BLaER1 (cell line): ENCODE results near the gene TTLL5.

Experiments
- H3K27ac ChIP-seq: shearing (Covaris generic); formaldehyde crosslinking; 2 replicates; pipeline ENCODE4 v1.8.1; 2022
- H3K27me3 ChIP-seq: shearing (Covaris generic); formaldehyde crosslinking; 2 replicates; pipeline ENCODE4 v1.8.1; 2022
- H3K36me3 ChIP-seq: shearing (Covaris generic); formaldehyde crosslinking; 2 replicates; pipeline ENCODE4 v1.8.1; 2022
- H3K4me1 ChIP-seq: shearing (Covaris generic); formaldehyde crosslinking; 2 replicates; pipeline ENCODE4 v1.8.1; 2022
- H3K4me2 ChIP-seq: shearing (Covaris generic); formaldehyde crosslinking; 2 replicates; pipeline ENCODE4 v1.8.1; 2022
- H3K4me3 ChIP-seq: shearing (Covaris generic); formaldehyde crosslinking; 2 replicates; pipeline ENCODE4 v1.8.1; 2022
- H3K9ac ChIP-seq: shearing (Covaris generic); formaldehyde crosslinking; 2 replicates; pipeline ENCODE4 v1.8.1; 2022
- H3K9me3 ChIP-seq: shearing (Covaris generic); formaldehyde crosslinking; 2 replicates; pipeline ENCODE4 v1.8.1; 2022
- H4K20me1 ChIP-seq: shearing (Covaris generic); formaldehyde crosslinking; 2 replicates; pipeline ENCODE4 v1.8.1; 2022
- Cebpa-rat ChIP-seq: shearing (Covaris generic); IDR thresholded peaks from 2 replicates; pipeline ENCODE4 v1.8.1; 2022

Gene TTLL5

GRCh38 chr14:75752907-75753594, 92.0 kb downstream of the TTLL5 start:
- no peak overlapping the region for H3K27ac ChIP-seq
- H3K27me3 ChIP-seq, result no peaks in the 10 kb centered on the region
- H4K20me1 ChIP-seq, result no peaks in the 10 kb centered on the region
- no peak overlapping the region for H3K9ac ChIP-seq
- no peak overlapping the region for H3K4me3 ChIP-seq
- H3K4me2 ChIP-seq, result no peak overlapping the region
- no peaks in the 10 kb centered on the region for H3K9me3 ChIP-seq
- peaks cover 7% of the 10 kb centered on the region for H3K4me1 ChIP-seq
- no peak for TF ChIP-seq Cebpa-rat
- peaks cover 51% of the 10 kb centered on the region for H3K36me3 ChIP-seq

GRCh38 chr14:75753696-75754095, 92.7 kb downstream of the TTLL5 start:
- H3K4me2 ChIP-seq, result no peak overlapping the region
- H3K4me1 ChIP-seq, result peaks cover 7% of the 10 kb centered on the region
- H3K27me3 ChIP-seq, result no peaks in the 10 kb centered on the region
- no peaks in the 10 kb centered on the region for H3K9me3 ChIP-seq
- no peak overlapping the region for H3K9ac ChIP-seq
- no peak overlapping the region for H3K4me3 ChIP-seq
- H4K20me1 ChIP-seq, result no peaks in the 10 kb centered on the region
- no peak for TF ChIP-seq Cebpa-rat
- H3K27ac ChIP-seq, result no peak overlapping the region
- peaks cover 48% of the 10 kb centered on the region for H3K36me3 ChIP-seq

GRCh38 chr14:75757644-75758402, 96.8 kb downstream of the TTLL5 start:
- Histone ChIP-seq H3K36me3 (peaks cover 17% of the 10 kb centered on the region), H3K4me1 (peaks cover 7% of the 10 kb centered on the region), H3K4me2 (peak overlapping the region; percentile 4; the same call in 1 of the 2 replicates)

GRCh38 chr14:75764020-75764419, 103.0 kb downstream of the TTLL5 start:
- no peaks in the 10 kb centered on the region for H3K4me1 ChIP-seq
- H3K27me3 ChIP-seq, result no peaks in the 10 kb centered on the region
- no peaks in the 10 kb centered on the region for H4K20me1 ChIP-seq
- H3K27ac ChIP-seq, result no peak overlapping the region
- peaks cover 55% of the 10 kb centered on the region for H3K36me3 ChIP-seq
- TF ChIP-seq Cebpa-rat, result no peak
- no peak overlapping the region for H3K9ac ChIP-seq
- no peak overlapping the region for H3K4me3 ChIP-seq
- no peaks in the 10 kb centered on the region for H3K9me3 ChIP-seq
- H3K4me2 ChIP-seq, result no peak overlapping the region

More at GRCh38 chr14:75757644-75758402, 96.8 kb downstream of the TTLL5 start:
- H3K27ac ChIP-seq, result no peak overlapping the region
- no peak overlapping the region for H3K9ac ChIP-seq
- H3K27me3 ChIP-seq, result no peaks in the 10 kb centered on the region
- no peak for TF ChIP-seq Cebpa-rat
- H3K4me3 ChIP-seq, result no peak overlapping the region
- H4K20me1 ChIP-seq, result no peaks in the 10 kb centered on the region
- no peaks in the 10 kb centered on the region for H3K9me3 ChIP-seq

GRCh38 chr14:75769047-75769685, 108.1 kb downstream of the TTLL5 start:
- no peak for TF ChIP-seq Cebpa-rat
- Histone ChIP-seq H3K27me3 (no peaks in the 10 kb centered on the region), H3K9ac (no peak overlapping the region), H4K20me1 (no peaks in the 10 kb centered on the region), H3K4me2 (no peak overlapping the region), H3K9me3 (no peaks in the 10 kb centered on the region), H3K36me3 (peaks cover 79% of the 10 kb centered on the region), H3K4me3 (no peak overlapping the region), H3K4me1 (no peaks in the 10 kb centered on the region), H3K27ac (no peak overlapping the region)

- H3K27ac ChIP-seq, result no peak overlapping the region
- no peaks in the 10 kb centered on the region for H4K20me1 ChIP-seq
Measured at GRCh38 chr14:75770635-75771034, 109.6 kb downstream of the TTLL5 start.

GRCh38 chr14:75771595-75771994, 110.5 kb downstream of the TTLL5 start:
- no peak overlapping the region for H3K4me3 ChIP-seq
- no peak overlapping the region for H3K9ac ChIP-seq
- H3K4me1 ChIP-seq, result no peaks in the 10 kb centered on the region
- H3K9me3 ChIP-seq, result no peaks in the 10 kb centered on the region
- no peaks in the 10 kb centered on the region for H3K27me3 ChIP-seq
- no peak for TF ChIP-seq Cebpa-rat
- H3K27ac ChIP-seq, result no peak overlapping the region
- no peaks in the 10 kb centered on the region for H4K20me1 ChIP-seq
- H3K36me3 ChIP-seq, result peaks cover 79% of the 10 kb centered on the region
- no peak overlapping the region for H3K4me2 ChIP-seq

More at GRCh38 chr14:75770635-75771034, 109.6 kb downstream of the TTLL5 start:
- Histone ChIP-seq H3K27me3 (no peaks in the 10 kb centered on the region), H3K4me3 (no peak overlapping the region), H3K4me2 (no peak overlapping the region), H3K36me3 (peaks cover 79% of the 10 kb centered on the region), H3K4me1 (no peaks in the 10 kb centered on the region), H3K9me3 (no peaks in the 10 kb centered on the region), H3K9ac (no peak overlapping the region)
- no peak for TF ChIP-seq Cebpa-rat

GRCh38 chr14:75773046-75773445, 112.0 kb downstream of the TTLL5 start:
- TF ChIP-seq Cebpa-rat, result no peak
- no peak overlapping the region for H3K4me2 ChIP-seq
- no peak overlapping the region for H3K27ac ChIP-seq
- H3K27me3 ChIP-seq, result no peaks in the 10 kb centered on the region
- peaks cover 73% of the 10 kb centered on the region for H3K36me3 ChIP-seq
- H3K4me1 ChIP-seq, result no peaks in the 10 kb centered on the region
- no peaks in the 10 kb centered on the region for H4K20me1 ChIP-seq
- H3K9ac ChIP-seq, result no peak overlapping the region
- no peaks in the 10 kb centered on the region for H3K9me3 ChIP-seq
- H3K4me3 ChIP-seq, result no peak overlapping the region

GRCh38 chr14:75781096-75781495, 120.0 kb downstream of the TTLL5 start:
- Histone ChIP-seq H3K27me3 (no peaks in the 10 kb centered on the region), H3K4me2 (no peak overlapping the region), H3K36me3 (peaks cover 76% of the 10 kb centered on the region), H3K27ac (no peak overlapping the region), H3K4me1 (no peaks in the 10 kb centered on the region), H4K20me1 (no peaks in the 10 kb centered on the region), H3K4me3 (no peak overlapping the region), H3K9me3 (peaks cover 8% of the 10 kb centered on the region), H3K9ac (no peak overlapping the region)
- TF ChIP-seq Cebpa-rat, result no peak

- TF ChIP-seq Cebpa-rat, result no peak
- H3K4me2 ChIP-seq, result no peak overlapping the region
- no peaks in the 10 kb centered on the region for H3K4me1 ChIP-seq
- no peak overlapping the region for H3K27ac ChIP-seq
- H4K20me1 ChIP-seq, result no peaks in the 10 kb centered on the region
- H3K27me3 ChIP-seq, result no peaks in the 10 kb centered on the region
- H3K36me3 ChIP-seq, result peaks cover 74% of the 10 kb centered on the region
- H3K9ac ChIP-seq, result no peak overlapping the region
- peaks cover 14% of the 10 kb centered on the region for H3K9me3 ChIP-seq
- H3K4me3 ChIP-seq, result no peak overlapping the region
Measured at GRCh38 chr14:75783184-75783583, 122.1 kb downstream of the TTLL5 start.
